Amniotic stem cell (primary cell): ENCODE results near the gene PARP1.
"Not testable (repeated sequence)": the region's sequence is repeated elsewhere in the genome, so short reads cannot be mapped to it uniquely, and the experiment has no call there.

Source experiments
- DNase-seq: peaks from one replicate; lab custom pipeline; 2025; lab: John Stamatoyannopoulos, UW

Gene PARP1

DNA sequence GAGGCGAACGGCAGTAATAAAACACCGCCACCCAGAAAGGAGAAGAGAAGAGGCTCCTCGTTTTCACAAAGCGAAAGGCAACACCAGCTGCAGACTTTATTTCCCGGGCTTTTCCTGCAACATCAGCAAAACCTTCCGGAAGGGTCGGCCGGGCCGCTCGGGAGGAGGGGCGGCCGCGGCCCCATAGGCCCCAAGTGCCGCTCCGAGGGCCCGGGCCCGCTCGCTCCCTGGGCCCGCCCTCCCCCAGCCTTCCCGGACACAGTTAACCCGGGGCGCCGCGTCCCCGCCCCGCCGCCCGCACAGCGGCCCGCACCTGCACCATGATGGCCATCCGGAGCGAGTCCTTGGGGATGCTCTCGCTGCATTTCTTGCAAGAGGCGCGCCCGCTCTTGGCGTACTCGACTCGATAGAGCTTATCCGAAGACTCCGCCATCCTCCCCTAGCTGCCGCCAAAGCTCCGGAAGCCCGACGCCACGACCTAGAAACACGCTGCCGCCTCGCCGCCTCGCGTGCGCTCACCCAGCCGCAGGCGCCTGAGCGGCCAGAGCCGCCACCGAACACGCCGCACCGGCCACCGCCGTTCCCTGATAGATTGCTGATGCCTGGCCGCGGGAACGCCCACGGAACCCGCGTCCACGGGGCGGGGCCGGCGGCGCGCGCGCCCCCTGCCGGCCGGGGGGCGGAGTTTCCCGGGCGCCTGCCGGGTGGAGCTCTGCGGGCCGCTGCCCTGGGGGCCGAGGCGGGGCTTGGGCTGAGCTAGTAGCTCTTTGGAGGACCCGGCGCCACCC, at the start of gene PARP1:
Gene PARP1, minus strand, starts transcription at position 597 of the 788 bp plus-strand sequence. Its CDS starts 164 bp downstream, at position 433.
- peak; percentile 74 for DNase-seq

DNA sequence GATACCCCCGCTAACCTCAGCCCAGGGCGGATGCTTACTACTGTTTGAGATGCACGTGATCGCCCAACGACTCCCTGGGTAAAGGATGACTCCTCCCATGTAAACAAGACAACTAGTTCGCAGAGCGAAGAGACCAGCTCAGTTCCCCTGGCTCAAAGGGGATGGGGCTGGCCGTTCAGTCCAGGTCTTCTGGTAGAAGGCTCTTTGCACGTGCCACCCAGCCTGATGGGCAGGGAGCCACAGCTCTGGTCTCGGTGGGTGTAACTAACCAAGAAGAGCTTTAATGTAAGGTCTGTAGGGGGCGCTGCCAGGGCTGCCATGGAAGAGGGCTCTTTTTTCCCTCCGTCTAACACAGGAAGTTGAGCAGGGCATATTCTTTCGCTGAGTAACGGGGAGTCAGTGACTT, 49.4 kb upstream of the PARP1 start:
- DNase-seq = no peak

GRCh38 chr1:226455843-226456242, 48.0 kb upstream of the PARP1 start:
- no peak for DNase-seq

GRCh38 chr1:226454349-226454748, 46.5 kb upstream of the PARP1 start:
- DNase-seq = no peak

DNA sequence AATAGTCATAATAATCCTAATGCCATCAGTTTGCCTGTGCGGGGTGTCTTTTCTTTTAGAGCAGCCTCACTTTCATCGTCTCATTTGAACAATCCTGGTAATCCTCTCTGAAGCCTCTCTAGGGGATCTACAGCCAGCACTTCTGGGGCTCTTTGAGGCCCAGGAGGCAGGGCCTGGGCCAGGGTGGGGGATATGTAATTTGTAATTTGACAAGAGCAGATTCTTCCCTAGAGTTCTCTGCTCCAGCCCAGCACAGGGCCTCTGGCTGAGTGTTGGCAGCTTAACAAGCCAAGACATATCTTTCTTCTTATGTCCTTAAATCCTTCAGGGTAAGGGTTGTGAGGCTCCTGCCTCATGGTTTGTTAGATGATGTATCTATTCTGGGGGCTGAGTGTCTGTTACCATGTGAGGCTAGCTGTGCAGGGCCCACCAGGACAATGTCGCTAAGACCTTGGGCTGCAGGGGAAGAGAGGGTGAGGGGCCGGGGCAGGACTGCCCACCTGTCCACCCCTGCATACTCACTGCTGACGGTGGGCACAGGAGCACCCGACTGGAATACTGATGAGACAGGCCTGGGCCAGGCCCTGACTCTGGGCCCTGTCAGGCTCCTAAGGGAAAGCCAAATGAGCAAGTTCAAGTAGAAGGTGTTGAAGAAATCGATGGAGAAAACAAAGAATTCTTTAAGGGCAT, 45.3 kb upstream of the PARP1 start:
- no peak for DNase-seq

DNA sequence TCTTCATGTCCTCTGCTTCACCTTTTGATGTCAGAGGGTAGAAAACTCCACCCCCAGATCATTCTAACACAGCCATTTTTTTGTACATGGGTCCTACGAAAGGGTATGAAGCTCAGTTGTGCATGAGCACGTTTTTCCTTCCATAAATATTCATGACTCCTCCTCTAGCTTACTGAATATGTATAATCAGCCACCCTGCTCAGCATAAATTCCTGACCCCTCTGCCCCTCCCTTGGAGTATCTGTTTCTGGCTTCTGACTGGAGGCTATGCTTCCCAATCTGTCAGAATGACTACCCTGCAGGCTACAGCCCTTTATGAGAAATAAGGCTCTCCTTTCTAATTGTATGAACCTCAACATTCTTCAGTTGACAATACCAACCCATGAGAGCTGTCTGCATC, 42.8 kb upstream of the PARP1 start:
- DNase-seq = no peak

GRCh38 chr1:226449823-226450222, 41.9 kb upstream of the PARP1 start:
- DNase-seq = no peak

GRCh38 chr1:226447932-226448665, 40.2 kb upstream of the PARP1 start:
- no peak for DNase-seq

- no peak for DNase-seq
Measured at GRCh38 chr1:226446094-226446493, 38.2 kb upstream of the PARP1 start.

GRCh38 chr1:226444901-226445300, 37.0 kb upstream of the PARP1 start:
- DNase-seq = no peak

DNA sequence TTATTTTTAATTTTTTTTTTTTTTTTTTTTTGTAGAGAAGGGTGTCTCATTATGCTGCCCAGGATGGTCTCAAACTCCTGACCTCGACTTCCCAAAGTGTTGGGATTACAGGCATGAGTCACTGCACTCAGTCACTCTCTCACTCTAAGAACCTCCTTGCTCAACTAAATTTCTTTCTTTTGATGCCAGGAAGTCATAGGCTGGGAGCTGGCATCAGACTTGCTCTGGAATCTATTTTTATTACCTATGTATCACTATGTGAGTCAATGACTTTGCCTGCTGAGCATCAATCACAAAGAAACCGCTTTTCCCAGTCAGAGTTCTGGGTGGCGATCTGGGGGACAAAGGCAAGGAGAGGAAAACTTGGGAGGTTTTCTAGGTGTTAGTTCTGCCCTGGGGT, 35.5 kb upstream of the PARP1 start:
- DNase-seq = no peak

DNA sequence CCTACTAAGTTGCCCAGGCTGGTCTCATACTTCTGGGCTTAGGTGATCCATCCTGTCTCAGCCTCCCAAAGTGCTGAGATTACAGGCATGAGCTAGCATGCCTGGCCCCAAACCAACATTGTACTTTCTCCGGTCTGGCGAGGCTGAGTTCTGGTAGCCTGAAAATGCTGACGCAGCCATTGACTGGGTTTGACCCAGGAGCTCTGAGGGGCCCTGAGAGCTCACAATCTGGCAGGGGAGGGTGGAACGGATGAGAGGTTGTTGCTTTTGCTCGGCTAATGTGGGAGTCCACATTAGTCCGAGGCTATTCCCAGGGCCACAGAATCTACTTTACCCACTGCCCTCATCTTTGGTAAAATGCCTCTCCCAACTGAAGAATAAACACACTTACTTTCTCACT, 35.1 kb upstream of the PARP1 start:
- no peak for DNase-seq

- DNase-seq = no peak
Measured at GRCh38 chr1:226441629-226442028, 33.7 kb upstream of the PARP1 start.

DNA sequence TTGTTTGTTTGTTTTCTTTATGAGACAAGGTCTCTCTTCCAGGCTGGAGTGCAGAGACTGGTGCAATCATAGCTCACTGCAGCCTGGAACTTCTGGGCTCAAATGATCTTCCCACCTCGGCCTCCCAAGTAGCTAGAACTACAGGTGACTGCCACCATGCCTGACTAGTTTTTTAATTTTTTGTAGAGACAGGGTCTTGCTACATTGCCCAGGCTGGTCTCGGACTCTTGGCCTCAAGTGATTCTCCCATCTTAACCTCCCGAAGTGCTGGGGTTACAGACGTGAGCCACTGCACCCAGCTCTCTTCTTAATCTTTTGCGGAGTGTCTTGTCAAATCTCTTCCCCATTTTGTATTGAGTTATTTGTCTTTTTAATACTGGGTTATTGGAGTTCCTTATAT, 32.6 kb upstream of the PARP1 start:
- no peak for DNase-seq

DNA sequence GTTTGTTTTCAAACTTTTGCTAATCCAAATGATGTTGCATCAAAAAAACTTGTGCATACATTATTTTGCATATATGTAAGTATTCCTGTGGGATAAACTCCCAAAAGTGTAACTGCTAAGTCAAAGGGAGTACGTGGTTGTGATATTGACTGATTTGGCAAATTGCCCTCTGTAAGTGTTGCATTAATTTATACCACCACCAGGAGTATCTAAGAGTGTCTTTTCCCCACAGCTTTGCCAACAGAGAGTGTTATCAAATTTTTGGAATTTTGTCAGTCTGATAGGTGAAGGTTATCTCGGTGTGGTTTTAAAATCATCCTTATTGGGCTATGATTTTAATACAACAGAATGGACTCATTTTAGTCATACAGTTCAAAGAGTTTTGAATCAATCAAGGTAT, 30.1 kb upstream of the PARP1 start:
- no peak for DNase-seq

- no peak for DNase-seq
Measured at GRCh38 chr1:226436855-226437491, 29.1 kb upstream of the PARP1 start.

DNA sequence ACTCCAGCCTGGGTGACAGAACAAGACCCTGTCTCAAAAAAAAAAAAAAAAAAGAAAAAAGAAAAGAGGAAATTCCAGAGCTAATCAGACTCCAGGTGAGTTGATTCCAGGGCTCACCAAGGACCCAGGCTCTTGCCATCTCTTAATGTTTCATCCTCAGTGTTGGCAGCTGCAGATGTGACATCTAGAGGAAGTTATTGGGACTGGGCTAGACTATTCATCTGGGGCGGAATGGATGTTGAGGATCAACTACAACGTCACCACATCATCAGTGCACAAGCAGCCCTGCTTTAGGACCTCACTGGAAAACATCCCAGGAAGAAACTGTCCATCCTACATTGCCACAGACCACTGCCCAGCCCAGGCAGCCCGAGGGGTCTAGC, 28.6 kb upstream of the PARP1 start:
- DNase-seq = no peak

GRCh38 chr1:226433341-226433720, 25.4 kb upstream of the PARP1 start:
- no peak for DNase-seq

DNA sequence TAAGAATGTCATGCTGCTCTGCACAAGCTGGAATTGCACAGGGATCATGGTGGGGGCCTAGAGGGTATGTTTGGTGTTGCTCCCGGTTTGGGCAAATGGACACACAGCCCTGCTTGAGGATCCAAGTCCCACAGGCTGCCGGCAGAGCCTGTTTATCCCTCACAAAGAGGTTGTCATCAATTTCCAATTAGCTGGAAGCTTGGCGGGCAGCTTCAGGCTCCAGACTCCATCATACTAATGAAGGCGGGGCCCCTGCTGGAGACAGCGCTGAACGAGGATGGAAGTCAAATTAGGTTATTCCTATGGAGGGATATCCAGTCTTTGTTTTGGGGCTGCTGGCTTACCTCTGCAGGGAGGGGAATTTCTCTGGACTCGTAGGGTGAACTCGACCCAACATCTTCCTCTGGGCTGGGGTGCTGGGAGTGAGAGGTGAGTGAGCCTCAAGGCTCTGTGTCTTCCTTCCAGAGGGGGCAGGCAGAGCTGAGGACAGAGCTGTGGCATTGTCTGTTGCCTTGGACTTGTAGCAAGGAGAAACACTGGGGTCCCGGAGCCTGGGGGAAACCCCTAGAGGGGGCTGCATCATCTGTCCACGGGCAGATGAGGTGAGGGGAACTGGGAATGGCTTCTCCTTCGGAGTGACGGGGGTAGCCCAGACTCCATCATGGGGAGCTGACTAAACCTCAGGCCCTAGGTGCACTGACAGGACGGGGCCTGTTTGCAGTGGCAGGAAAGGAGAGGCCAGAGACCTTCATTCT, 24.9 kb upstream of the PARP1 start:
- DNase-seq = no peak

DNA sequence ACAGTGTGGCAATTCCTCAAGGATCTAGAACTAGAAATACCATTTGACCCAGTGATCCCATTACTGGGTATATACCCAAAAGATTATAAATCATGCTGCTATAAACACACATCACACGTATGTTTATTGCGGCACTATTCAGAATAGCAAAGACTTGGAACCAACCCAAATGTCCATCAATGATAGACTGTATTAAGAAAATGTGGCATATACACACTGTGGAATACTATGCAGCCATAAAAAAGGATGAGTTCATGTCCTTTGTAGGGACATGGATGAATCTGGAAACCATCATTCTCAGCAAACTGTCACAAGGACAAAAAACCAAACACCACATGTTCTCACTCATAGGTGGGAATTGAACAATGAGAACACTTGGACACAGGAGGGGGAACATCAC, 24.0 kb upstream of the PARP1 start:
- not testable (repeated sequence) for DNase-seq

- no peak for DNase-seq
Measured at GRCh38 chr1:226429858-226430715, 22.2 kb upstream of the PARP1 start.
